HUES6 (cell line): ENCODE data around the gene UPK3B.
"Not testable (repeated sequence)": the region's sequence is repeated elsewhere in the genome, so short reads cannot be mapped to it uniquely, and the experiment has no call there.

Source experiments
- H3K27ac ChIP-seq: 2 replicates; pipeline ENCODE4 v1.7.0; 2013; ENCODE audit warnings: low read depth, mild to moderate bottlenecking, low read length, inconsistent platforms
- H3K27me3 ChIP-seq: 2 replicates; pipeline ENCODE4 v1.6.1; 2013; ENCODE audit warnings: low read length; ENCODE audit not compliant: control insufficient read depth, insufficient read depth
- H3K36me3 ChIP-seq: 2 replicates; pipeline ENCODE4 v1.6.1; 2013; ENCODE audit warnings: low read length; ENCODE audit not compliant: control insufficient read depth, insufficient read depth
- H3K4me1 ChIP-seq: 2 replicates; pipeline ENCODE4 v1.6.1; 2013; ENCODE audit warnings: low read length; ENCODE audit not compliant: control insufficient read depth, insufficient read depth
- H3K4me3 ChIP-seq: 2 replicates; pipeline ENCODE4 v1.5.1; 2013; ENCODE audit warnings: low read depth, low read length
- H3K9ac ChIP-seq: one replicate; pipeline ENCODE4 v1.6.1; 2013; ENCODE audit warnings: mild to moderate bottlenecking, low read length
- H3K9me3 ChIP-seq: 2 replicates; pipeline ENCODE4 v1.6.1; 2013; ENCODE audit warnings: low read depth, low read length; ENCODE audit not compliant: control insufficient read depth, insufficient read depth

Gene UPK3B

DNA sequence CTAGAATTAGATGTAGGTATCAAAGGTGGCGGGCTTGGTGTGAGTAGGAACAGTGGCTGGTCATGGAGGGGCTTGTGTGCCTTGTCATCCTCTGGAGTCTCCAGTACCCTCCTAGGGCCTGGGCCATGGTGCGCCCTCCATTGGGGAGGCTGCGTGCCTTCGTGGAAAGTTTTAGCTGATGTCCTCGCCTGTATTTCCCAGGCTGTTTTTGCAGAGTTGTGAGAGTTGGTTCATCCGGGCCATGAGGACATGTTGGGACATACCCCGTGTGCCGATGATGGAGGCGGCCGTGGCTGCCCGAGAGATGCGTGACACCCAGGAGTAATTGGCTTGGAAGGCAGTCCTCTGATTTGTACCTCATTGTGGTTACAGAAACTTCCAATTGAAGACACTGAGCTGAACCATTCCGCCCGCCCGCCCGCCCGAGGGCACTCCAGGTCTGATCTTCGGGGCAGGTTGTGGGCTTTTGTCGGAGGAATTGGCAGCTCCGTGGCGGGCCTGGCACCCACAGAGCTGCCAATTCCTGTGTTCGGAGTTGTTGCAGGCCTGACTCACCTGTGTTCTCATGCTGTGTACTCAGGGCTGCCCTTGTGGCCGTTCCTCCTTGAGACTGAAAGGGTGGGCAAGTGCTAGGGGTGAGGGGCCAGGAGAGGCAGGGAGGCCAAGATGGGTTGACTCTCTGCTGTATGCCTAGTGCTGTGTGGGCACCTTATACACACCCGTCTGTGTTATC is 33.4 kb upstream of the UPK3B start:
- H3K27me3 ChIP-seq, H3K4me1 ChIP-seq, H3K27ac ChIP-seq, H3K36me3 ChIP-seq, H3K4me3 ChIP-seq, H3K9me3 ChIP-seq, H3K9ac ChIP-seq: not testable (repeated sequence)

DNA sequence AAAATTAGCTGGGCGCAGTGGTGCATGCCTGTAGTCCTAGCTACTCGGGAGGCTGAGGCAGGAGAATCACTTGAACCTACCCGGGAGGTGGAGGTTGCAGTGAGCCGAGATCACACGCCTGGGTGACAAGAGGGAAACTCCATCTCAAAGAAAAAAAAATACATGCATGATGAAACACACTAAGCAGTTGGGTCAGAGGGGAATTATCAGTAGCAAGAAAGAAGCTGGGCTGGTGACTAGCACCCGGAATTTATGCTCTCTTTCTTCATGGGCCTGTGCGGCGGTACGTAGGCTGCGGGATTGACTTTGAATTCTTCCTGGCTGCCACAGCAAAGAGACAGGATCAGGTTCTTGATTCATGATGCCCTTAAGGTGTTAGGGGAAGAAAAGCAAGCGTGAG is 30.7 kb upstream of the UPK3B start:
- H3K9me3 ChIP-seq, H3K9ac ChIP-seq, H3K4me1 ChIP-seq, H3K27ac ChIP-seq, H3K4me3 ChIP-seq, H3K27me3 ChIP-seq: not testable (repeated sequence)
- peaks cover 14% of the 10 kb centered on the region for H3K36me3 ChIP-seq

DNA sequence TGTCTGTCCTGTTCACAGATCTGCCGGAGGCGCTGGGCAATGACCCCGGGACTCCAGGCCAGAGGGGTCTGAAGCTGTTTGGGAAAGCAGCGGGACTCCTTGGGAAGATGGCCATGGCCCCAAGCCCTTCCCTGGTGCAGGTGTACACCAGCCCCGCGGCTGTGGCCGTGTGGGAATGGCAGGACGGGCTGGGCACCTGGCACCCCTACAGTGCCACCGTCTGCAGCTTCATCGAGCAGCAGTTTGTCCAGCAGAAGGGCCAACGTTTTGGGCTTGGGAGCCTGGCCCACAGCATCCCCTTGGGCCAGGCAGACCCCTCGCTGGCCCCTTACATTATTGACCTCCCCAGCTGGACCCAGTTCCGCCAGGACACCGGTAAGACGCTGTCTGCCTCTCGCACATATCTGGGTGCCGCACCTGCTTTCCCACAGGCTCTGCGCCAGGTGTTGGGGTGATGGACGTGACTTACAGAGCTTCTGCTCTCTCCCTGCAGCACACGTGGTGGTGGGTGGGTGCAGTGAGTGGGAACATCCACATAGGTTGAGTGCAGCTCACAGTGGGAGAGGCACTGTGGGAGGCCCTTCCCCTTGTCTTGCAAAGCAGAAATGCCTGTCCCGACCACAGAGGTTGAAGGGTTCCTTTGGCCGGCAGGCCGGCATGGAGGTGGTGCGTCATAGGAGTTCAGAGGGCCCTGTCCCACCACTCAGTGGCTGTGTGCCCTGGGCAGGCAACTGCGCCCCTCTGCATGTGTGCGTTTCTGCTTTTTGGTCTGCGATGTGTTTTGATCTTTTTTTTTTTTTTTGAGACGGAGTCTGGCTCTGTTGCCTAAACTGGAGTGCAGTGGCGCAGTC is 29.7 kb upstream of the UPK3B start:
- not testable (repeated sequence) for H3K27me3 ChIP-seq, H3K9ac ChIP-seq, H3K27ac ChIP-seq, H3K9me3 ChIP-seq, H3K4me3 ChIP-seq, H3K4me1 ChIP-seq
- H3K36me3 ChIP-seq, result peaks cover 14% of the 10 kb centered on the region

DNA sequence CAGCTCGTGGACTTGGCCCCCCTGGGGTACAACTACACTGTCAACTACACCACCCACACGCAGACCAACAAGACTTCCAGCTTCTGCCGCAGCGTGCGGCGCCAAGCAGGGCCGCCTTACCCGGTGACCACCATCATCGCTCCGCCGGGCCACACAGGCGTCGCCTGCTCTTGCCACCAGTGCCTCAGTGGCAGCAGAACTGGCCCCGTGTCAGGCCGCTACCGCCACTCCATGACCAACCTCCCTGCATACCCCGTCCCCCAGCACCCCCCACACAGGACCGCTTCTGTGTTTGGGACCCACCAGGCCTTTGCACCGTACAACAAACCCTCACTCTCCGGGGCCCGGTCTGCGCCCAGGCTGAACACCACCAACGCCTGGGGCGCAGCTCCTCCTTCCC is 27.7 kb upstream of the UPK3B start:
- H3K4me3 ChIP-seq, H3K9me3 ChIP-seq, H3K27me3 ChIP-seq, H3K4me1 ChIP-seq, H3K27ac ChIP-seq, H3K9ac ChIP-seq: not testable (repeated sequence)
- H3K36me3 ChIP-seq, result peaks cover 14% of the 10 kb centered on the region

DNA sequence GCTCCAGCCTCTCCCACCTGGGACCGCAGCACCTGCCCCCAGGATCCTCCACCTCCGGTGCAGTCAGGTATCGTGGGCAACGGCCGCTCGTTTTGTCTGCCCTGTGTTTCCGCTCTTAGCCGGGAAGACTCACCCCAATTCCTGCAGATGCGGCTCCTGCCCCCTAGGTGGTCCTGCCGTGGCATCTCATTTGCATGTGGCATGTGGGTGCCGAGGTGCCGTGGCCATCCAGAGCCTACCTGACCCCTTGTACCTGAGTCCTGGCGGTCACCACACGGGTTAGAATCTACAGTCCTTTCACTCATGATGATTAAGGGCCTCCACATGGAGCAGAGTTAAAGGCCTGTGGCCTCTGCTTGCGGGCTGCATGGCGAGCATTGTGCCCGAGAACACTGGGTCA is 27.3 kb upstream of the UPK3B start:
- H3K4me3 ChIP-seq, H3K27ac ChIP-seq: not testable (repeated sequence)

DNA sequence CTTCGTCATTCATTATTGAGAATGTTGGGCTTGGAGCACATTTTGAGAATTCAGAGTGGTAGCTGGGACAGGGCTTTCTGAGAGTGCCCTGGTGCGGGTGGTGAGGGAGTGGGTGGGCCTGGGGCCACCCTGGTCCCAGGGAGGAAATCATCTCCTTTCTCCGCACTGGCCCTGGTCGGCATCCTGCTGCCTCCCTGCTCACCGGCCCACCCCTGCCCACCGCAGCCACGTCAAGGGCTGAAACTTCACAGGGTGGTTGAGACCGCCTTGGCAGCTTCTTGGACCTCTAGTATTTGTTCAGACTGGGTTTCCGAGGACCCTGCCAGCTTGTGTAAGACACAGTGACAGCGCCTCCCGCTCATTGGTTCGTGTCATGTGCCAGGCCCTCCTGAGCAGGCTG is 25.9 kb upstream of the UPK3B start:
- not testable (repeated sequence) for H3K9ac ChIP-seq, H3K27ac ChIP-seq, H3K4me3 ChIP-seq, H3K9me3 ChIP-seq, H3K27me3 ChIP-seq, H3K4me1 ChIP-seq
- H3K36me3 ChIP-seq, result peaks cover 14% of the 10 kb centered on the region

More for the DNA sequence above, 27.3 kb upstream of the UPK3B start:
- H3K9ac ChIP-seq, H3K27me3 ChIP-seq, H3K4me1 ChIP-seq, H3K9me3 ChIP-seq: not testable (repeated sequence)
- H3K36me3 ChIP-seq, result peaks cover 14% of the 10 kb centered on the region

DNA sequence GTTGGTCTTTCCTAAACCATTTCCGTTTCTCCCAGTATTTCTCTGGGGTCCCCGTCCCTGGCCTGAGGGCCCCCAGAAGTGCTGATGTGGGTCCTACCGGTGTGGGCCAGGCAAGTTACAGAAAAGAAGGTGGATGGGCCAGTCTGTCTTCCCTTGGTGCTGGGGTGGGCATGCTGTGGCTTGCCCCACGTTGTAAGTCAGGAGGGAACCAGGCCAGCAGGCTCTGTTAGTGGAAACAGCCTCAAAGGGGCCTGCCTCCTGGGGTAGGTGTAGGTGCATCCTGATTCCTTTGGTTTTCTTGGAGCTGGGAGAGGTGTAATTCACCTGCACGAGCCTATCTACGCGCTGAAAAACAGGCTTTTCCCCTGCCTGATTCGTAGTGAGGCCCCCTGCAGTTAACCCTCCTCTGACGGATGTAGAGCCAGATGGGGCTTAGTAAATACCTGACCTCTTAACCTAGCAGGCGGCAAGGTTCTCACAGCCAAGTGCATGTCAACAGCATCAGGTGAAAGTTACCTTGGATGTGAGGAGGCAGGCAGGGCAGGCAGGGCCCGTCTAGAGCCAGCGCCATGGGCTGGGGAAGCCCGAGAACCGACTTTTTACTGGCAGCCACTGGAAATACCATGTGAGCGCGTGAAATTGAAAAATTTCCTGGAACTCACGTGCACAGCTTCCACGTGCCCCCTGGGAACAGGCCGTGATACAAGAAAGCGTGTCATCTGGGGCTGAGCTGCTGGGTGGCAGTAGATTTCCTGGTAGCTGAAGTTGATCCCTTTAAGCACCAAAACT is 24.3 kb upstream of the UPK3B start:
- not testable (repeated sequence) for H3K27ac ChIP-seq, H3K9ac ChIP-seq, H3K27me3 ChIP-seq, H3K4me1 ChIP-seq, H3K9me3 ChIP-seq, H3K4me3 ChIP-seq
- H3K36me3 ChIP-seq, result peaks cover 14% of the 10 kb centered on the region

DNA sequence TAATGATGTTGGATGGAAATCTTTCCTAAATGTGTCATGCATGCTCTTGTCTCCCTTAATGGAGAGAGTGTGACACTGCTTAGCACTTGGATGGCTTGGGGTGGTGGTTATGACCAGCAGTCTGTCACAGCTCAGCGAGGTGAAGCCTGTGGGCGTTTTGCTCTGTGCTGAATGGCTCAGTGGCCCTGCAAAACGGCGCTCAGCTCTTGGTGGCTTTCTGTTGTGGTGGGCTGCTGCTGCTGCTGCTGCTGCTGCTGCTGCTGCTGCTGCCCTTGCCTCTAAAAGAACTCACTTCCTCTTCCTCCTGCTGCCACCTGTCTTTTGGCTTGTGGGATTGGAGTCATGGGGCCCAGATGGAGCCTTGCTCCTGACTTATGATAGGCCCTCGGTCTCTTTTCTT is 23.7 kb upstream of the UPK3B start:
- H3K27me3 ChIP-seq, H3K4me1 ChIP-seq, H3K9ac ChIP-seq, H3K27ac ChIP-seq, H3K4me3 ChIP-seq, H3K9me3 ChIP-seq: not testable (repeated sequence)
- peaks cover 14% of the 10 kb centered on the region for H3K36me3 ChIP-seq

DNA sequence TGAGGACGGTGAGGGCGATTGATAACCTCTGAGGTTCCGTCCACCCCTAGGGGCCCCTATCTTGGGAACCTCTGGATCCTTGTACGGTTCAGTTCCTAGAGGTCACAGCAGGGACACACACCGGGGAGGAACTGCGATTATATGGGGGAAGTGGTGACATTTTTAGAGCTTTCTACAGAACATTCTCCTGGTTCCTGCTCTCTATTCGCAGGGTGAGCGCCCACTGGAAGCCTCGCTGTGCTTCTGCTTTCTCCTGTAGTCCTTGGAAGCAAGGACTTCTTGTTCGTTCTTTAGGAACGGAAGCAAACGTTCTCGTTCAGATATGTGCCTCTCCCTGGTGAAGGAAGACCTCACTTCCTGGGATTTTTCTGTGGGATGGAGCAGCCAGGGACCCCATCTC is 22.4 kb upstream of the UPK3B start:
- not testable (repeated sequence) for H3K36me3 ChIP-seq, H3K27ac ChIP-seq, H3K9me3 ChIP-seq, H3K4me1 ChIP-seq, H3K4me3 ChIP-seq, H3K9ac ChIP-seq, H3K27me3 ChIP-seq

DNA sequence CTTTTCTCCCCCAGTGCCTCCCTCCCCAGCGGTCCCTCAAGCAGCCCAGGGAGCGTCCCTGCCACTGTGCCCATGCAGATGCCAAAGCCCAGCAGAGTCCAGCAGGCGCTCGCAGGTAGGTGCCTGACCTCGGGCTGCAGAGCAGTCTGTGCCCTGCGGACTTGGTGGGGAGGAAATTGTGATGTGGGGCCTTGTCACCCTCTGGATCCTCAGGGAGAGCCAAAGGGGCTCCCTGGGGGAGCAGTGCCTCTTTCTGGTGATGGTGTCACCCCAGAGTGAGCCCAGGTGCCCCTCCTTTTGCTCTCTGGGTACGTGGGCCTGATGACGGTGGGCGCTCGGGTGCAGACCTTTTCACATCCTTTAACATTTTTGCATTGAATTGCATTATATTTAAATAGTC is 18.2 kb upstream of the UPK3B start:
- H3K27ac ChIP-seq, H3K9me3 ChIP-seq, H3K4me1 ChIP-seq, H3K27me3 ChIP-seq, H3K36me3 ChIP-seq, H3K4me3 ChIP-seq, H3K9ac ChIP-seq: not testable (repeated sequence)

DNA sequence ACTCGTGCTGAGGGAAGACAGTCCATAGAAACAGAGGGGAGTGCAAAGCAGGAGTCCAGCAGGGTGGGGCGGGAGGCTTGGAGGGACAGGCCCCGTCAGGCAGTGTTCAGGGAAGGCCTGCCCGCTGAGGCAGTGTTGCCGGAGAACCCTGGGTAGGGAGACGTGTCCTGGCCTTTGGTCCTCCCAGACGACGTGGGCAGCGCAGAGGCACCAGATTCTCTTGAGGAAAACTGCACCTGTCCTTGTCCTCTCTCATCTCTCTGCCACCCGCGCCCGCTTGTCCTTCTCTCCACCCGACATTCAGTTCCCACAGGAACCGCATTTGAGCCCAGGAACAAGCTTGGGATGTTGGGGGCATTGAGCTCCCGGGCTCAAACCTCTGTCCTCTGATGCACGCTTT is 14.6 kb upstream of the UPK3B start:
- not testable (repeated sequence) for H3K4me3 ChIP-seq, H3K9me3 ChIP-seq, H3K36me3 ChIP-seq, H3K4me1 ChIP-seq, H3K9ac ChIP-seq, H3K27me3 ChIP-seq, H3K27ac ChIP-seq
